DMS 273 (cell line): ENCODE measurements around the gene SLC29A2.
A peak's percentile ranks its signal among the peaks of the same experiment; 100 is the strongest.

Source experiments
- DNase-seq: peaks from one replicate; lab custom pipeline; 2025; ENCODE audit not compliant: unreplicated experiment; lab: John Stamatoyannopoulos, UW

The SLC29A2 gene

GRCh38 chr11:66371627-66372415 is at the start of gene SLC29A2:
Gene SLC29A2 (minus strand): TSS chr11:66371760. CDS start chr11:66371591, 169 bp downstream.
- peak; percentile 96 for DNase-seq

- DNase-seq, result peak; percentile 18
Observed at GRCh38 chr11:66420671-66421476, 49.3 kb upstream of the SLC29A2 start, which contains the start of gene NPAS4. Gene NPAS4 (plus strand): TSS chr11:66421035. CDS start chr11:66421180, 145 bp downstream.

GRCh38 chr11:66419825-66420224 is 48.3 kb upstream of the SLC29A2 start:
- peak; percentile 65 for DNase-seq

GRCh38 chr11:66418986-66419308 is 47.4 kb upstream of the SLC29A2 start:
- DNase-seq, result no peak

- DNase-seq, result peak; percentile 83
Observed at GRCh38 chr11:66418168-66418985, 46.8 kb upstream of the SLC29A2 start.

- peak; percentile 22 for DNase-seq
Observed at GRCh38 chr11:66417000-66417399, 45.4 kb upstream of the SLC29A2 start.

DNA sequence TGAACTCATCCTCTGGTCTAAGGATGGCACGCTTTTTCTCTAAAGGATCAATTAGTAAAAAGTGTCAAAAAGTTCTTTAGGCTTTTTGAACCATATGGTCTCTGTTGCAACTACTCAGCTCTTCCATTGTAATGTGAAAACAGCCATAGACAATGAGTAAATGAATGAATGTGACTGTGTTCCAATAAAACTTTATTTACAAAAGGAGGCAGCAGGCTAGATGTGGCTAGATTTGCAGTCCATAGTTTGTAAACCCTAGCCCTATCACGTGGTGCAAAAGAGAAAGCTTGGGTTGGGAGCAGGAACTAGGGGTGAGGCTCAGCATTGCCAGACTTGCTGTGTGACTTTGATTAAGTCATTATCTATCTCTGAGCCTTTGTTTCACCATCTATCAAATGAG is 43.9 kb upstream of the SLC29A2 start:
- DNase-seq, result no peak

DNA sequence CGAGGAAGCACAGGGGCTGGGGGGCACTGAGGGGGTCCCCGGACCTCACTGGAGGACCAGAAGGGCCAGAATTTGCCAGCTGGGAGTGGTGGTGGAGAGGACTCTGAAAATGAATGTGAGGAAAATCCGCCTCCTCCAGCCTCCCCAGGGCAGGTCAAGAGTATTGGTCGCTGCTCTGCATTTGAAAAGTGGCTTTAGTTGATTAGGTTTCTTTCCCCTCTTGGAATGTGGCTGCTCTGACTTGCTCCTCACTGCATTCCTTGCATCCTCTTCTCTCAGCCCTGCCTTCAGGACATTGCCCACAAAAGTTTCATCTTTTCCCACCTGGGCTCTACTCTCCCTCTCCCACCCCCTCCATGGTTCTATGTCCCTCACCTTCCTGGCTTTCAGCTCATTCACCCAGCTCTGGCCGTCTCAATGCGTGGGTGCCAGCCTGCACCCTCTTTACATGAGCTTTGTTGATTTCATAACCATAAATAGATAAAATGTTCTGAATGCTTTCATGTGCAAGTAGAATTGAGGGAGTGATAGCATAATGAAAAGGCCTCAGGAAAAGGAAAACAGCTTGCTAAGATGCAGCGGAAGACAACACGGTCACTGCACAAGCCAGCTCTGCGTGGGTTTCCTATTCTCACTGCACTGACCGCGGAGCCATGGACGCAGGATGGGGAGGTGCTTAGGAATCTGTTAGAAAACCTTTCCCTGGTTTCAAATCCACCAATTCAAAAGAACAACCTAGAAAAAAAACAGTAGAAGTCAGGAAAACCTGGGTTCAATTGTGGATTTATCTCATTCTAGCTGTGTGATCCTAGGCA is 42.8 kb upstream of the SLC29A2 start:
- no peak for DNase-seq

- DNase-seq, result no peak
Observed at GRCh38 chr11:66413167-66413566, 41.6 kb upstream of the SLC29A2 start.

GRCh38 chr11:66412110-66412509 is 40.5 kb upstream of the SLC29A2 start:
- DNase-seq, result no peak

- DNase-seq, result no peak
Observed at GRCh38 chr11:66411323-66411722, 39.8 kb upstream of the SLC29A2 start.

DNA sequence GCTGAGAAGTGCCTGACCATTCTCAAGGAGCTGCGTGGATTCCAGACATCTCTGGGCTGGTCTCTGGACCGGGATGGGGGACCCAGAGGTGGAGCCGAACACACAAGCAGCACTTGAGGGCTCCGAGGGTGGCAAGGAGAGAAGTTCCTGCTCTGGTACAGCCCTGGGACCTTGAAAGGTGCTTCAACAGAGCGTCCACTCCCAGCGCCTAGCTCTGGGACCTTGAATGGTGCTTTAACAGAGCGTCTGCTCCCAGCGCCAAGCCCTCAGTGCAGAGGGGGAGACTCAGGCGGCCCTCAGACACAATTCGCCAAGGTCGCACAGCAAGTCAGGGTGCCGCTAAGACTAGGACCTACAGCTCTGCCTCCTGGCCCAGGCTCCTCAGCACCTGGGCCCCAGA is 38.6 kb upstream of the SLC29A2 start:
- no peak for DNase-seq

GRCh38 chr11:66409226-66409625 is 37.7 kb upstream of the SLC29A2 start:
- DNase-seq, result no peak

GRCh38 chr11:66408488-66409214 is 37.1 kb upstream of the SLC29A2 start:
- peak; percentile 97 for DNase-seq

- no peak for DNase-seq
Observed at GRCh38 chr11:66407651-66408050, 36.1 kb upstream of the SLC29A2 start.

DNA sequence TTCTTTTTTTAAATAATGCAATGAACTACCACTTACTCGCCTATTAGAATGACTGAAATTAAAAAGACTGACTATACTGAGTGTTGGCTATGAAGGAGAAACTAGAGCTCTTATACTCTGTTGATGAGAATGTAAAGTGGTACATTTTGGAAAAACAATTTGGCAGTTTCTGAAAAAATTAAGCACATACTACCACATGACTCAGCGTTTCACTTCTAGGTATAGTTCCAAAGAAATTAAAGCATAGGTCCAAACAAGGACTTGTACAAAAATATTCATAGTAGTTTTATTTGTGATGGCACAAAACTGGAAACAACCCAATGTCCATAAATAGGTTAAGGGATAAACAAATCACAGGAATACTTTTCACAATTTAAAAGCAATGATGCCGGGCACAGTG is 22.4 kb upstream of the SLC29A2 start:
- no peak for DNase-seq

DNA sequence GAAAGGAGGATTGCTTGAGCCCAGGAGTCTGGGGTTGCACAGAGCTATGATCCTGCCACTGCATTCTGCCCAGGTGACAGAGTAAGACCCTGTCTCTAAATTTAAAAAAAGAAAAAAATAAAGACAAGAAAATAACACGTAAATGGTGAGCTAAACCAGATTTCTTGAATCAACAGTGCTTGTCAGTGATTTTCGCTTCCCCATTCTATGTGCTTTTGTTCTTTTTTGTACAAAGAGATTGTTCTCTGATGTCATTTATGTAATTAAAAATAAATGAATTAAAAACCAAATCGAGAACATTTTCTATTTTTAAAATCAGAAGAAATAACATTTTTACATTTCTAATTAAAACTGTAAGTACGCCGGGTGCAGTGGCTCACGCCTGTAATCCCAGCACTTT is 19.8 kb upstream of the SLC29A2 start:
- no peak for DNase-seq

DNA sequence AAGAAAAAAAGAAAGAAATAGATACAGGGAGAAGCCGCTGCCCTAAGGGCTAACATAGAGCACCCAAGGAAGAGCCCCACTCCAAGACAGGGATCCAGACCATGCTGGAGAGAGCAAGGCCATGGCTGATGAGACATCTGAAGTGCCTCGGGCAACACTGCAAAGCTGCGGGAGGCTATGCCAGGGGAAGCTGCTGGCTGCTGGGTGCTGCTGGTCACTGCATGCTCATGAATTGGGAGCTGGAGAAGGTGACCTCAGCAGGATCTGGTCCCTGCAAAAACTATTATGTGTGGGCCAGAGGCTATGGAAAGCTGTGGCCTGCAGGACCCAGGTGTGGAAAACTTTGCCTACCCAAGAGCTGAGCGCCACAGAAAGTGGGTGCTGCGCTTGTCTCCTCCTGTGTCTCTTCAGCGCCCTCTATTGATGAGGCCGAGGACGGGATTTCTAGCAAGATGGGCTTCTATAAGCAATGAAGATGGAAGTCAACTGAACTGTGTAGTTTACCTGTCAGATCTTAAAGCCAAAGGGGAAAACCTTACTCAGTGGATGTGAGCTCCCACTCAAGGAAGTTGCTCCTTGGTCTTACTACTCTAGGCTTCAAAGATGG is 17.3 kb upstream of the SLC29A2 start:
- DNase-seq, result peak; percentile 87
